Endothelial cell of umbilical vein (primary cell): ENCODE data around the gene ADD1. TPM values are rescaled to one million over a fixed set of nuclear protein-coding genes. Genes with fewer than 3 reads are reported as not detected.

Source experiments
- BruUV-seq: library from RNA; stranded (reverse); fragments of 400-500 nt; replicated peaks from 2 replicates; lab custom pipeline; 2021; lab: Mats Ljungman, UMichigan
- CTCF ChIA-PET: fragments of 300-600, 350-600 bp; sonication (Branson Sonifier 250); formaldehyde crosslinking; loops from one replicate; lab custom pipeline; 2021; ENCODE audit warnings: antibody characterized with exemption, inconsistent platforms; lab: Charles Lee
- POLR2A ChIA-PET: fragments of 300-600, 350-600 bp; sonication (Branson Sonifier 250); formaldehyde crosslinking; loops from one replicate; lab custom pipeline; 2021; ENCODE audit warnings: antibody characterized with exemption, inconsistent platforms; lab: Charles Lee
- DNase-seq: peaks from one replicate; pipeline ENCODE4 v3.0.0-alpha.2; 2011; ENCODE audit warnings: low read depth, low spot score
- FAIRE-seq: peaks from 2 replicates; lab custom pipeline; 2011; peaks lifted over from hg19 to GRCh38; lab: Jason Lieb, UNC
- H2AFZ ChIP-seq: 2 replicates; pipeline ENCODE4 v1.6.0; 2012; ENCODE audit warnings: low read depth, low read length, control low read depth, inconsistent platforms
- H3K27ac ChIP-seq: 2 replicates; pipeline ENCODE4 v1.5.1; 2011; ENCODE audit warnings: low read depth, mild to moderate bottlenecking, control low read depth, low read length, moderate library complexity; ENCODE audit not compliant: insufficient read depth
- H3K27me3 ChIP-seq, 2 experiments: 2 replicates each; pipeline versions ENCODE4 v1.6.0 to v1.6.1; 2011; ENCODE audit warnings: low read length in 2 of 2, mixed read lengths in 1 of 2; ENCODE audit not compliant: control insufficient read depth in 2 of 2, insufficient read depth in 2 of 2
- H3K36me3 ChIP-seq, 2 experiments: 2 replicates in 1 of 2; 3 replicates in 1 of 2; pipeline ENCODE4 v1.5.1; 2011; ENCODE audit warnings: low read length in 2 of 2, mild to moderate bottlenecking in 1 of 2, moderate library complexity in 1 of 2; ENCODE audit not compliant: control insufficient read depth in 2 of 2, insufficient read depth in 2 of 2; ENCODE audit errors: extremely low read depth in 1 of 2
- H3K4me1 ChIP-seq: 3 replicates; pipeline ENCODE4 v1.5.1; 2011; ENCODE audit warnings: mild to moderate bottlenecking, low read length; ENCODE audit not compliant: control insufficient read depth, insufficient read depth; ENCODE audit errors: extremely low read depth
- H3K4me2 ChIP-seq: 2 replicates; pipeline ENCODE4 v1.6.1; 2011; ENCODE audit warnings: low read length, control low read depth, mixed read lengths; ENCODE audit not compliant: insufficient read depth
- H3K4me3 ChIP-seq, 3 experiments: fragments of 200-600 bp in 1 of 3; sonication (generic), shearing (Covaris generic) in 1 of 3; replicated peaks in 1 of 3; 2 replicates each; pipeline ENCODE4 v1.5.1; 2011 to 2016; ENCODE audit warnings: control low read depth in 3 of 3, low read length in 3 of 3, mild to moderate bottlenecking in 2 of 3, inconsistent platforms in 1 of 3, low read depth in 1 of 3, moderate library complexity in 1 of 3; ENCODE audit not compliant: insufficient read depth in 1 of 3
- H3K79me2 ChIP-seq: 2 replicates; pipeline ENCODE4 v1.6.0; 2012; ENCODE audit warnings: low read length, inconsistent platforms; ENCODE audit not compliant: control insufficient read depth, insufficient read depth
- H3K9ac ChIP-seq: replicated peaks from 2 replicates; pipeline ENCODE3; 2011; ENCODE audit warnings: low read length, control low read depth; ENCODE audit not compliant: insufficient read depth; ENCODE audit errors: extremely low read depth
- H3K9me1 ChIP-seq: replicated peaks from 3 replicates; pipeline ENCODE4 v1.6.0; 2011; ENCODE audit warnings: mild to moderate bottlenecking, low read length; ENCODE audit not compliant: control insufficient read depth, insufficient read depth; ENCODE audit errors: extremely low read depth
- H3K9me3 ChIP-seq: replicated peaks from 2 replicates; pipeline ENCODE4 v1.5.1; 2012; ENCODE audit warnings: low read length, inconsistent platforms; ENCODE audit not compliant: control insufficient read depth, insufficient read depth
- H4K20me1 ChIP-seq: replicated peaks from 2 replicates; pipeline ENCODE3; 2011; ENCODE audit warnings: mild to moderate bottlenecking, low read length; ENCODE audit not compliant: control insufficient read depth, insufficient read depth; ENCODE audit errors: extremely low read depth
- CTCF ChIP-seq, 2 donors: IDR thresholded peaks; 1 replicate in 1 of 2; 2 replicates in 1 of 2; pipeline ENCODE4 v1.5.1; 2011; ENCODE audit warnings: low read length in 2 of 2, mild to moderate bottlenecking in 2 of 2, moderate library complexity in 2 of 2, control low read depth in 1 of 2, inconsistent platforms in 1 of 2, low read depth in 1 of 2; ENCODE audit not compliant: insufficient read depth in 1 of 2; ENCODE audit errors: extremely low read depth in 1 of 2
- EZH2 ChIP-seq: IDR thresholded peaks from 2 replicates; pipeline ENCODE4 v1.6.1; 2012; ENCODE audit warnings: borderline replicate concordance, low read depth, mild to moderate bottlenecking, moderate library complexity, low read length, inconsistent platforms; ENCODE audit not compliant: severe bottlenecking
- FOS ChIP-seq: IDR thresholded peaks from 2 replicates; pipeline ENCODE4 v1.6.1; 2011; ENCODE audit warnings: mild to moderate bottlenecking, low read length, moderate library complexity, borderline replicate concordance; ENCODE audit not compliant: insufficient read depth
- GATA2 ChIP-seq: IDR thresholded peaks from 2 replicates; pipeline ENCODE4 v1.7.0; 2011; ENCODE audit warnings: low read depth, mild to moderate bottlenecking, moderate library complexity, mixed read lengths, low read length; ENCODE audit not compliant: insufficient read length, insufficient read depth
- JUN ChIP-seq: IDR thresholded peaks from 2 replicates; pipeline ENCODE4 v1.6.1; 2011; ENCODE audit warnings: borderline replicate concordance, low read depth; ENCODE audit not compliant: insufficient read length, insufficient read depth
- MYC ChIP-seq: IDR thresholded peaks from one replicate; pipeline ENCODE4 v1.6.1; 2011; ENCODE audit warnings: mild to moderate bottlenecking, low read depth, low read length
- POLR2A ChIP-seq: IDR thresholded peaks from 2 replicates; pipeline ENCODE4 v1.6.1; 2012; ENCODE audit warnings: low read depth, mild to moderate bottlenecking, control low read depth, low read length
- POLR2AphosphoS5 ChIP-seq: IDR thresholded peaks from 2 replicates; pipeline ENCODE4 v1.6.1; 2012; ENCODE audit warnings: low read depth, mild to moderate bottlenecking, control low read depth, low read length, moderate library complexity; ENCODE audit not compliant: insufficient read depth
- dilution Hi-C: fragments of 300-500 bp; cut with MboI; formaldehyde crosslinking; loops from one replicate; pipeline ENCODE4 v1.15.0; 2019; ENCODE audit warnings: low sequenced_read_pairs; ENCODE audit not compliant: extremely low pct_ligation_motif_present
- intact Hi-C: fragments of 100-400 bp; cut with micrococcal nuclease; formaldehyde crosslinking; loops from one replicate; pipeline ENCODE4 v1.10.0; 2022
- polyA plus RNA-seq, 4 experiments: library from polyadenylated mRNA; depleted of rRNA in 3 of 4; stranded (reverse) in 3 of 4; unstranded in 1 of 4; fragments of >200 nt; gene quantifications; 2 replicates each; pipeline versions ENCODE4 v1.2.1 to v1.2.3, GENCODE V29; 2011 to 2012; ENCODE audit warnings: missing spikeins in 1 of 4
- total RNA-seq: library from RNA; stranded (reverse); gene quantifications from 2 replicates; pipeline ENCODE4 v1.2.3, GENCODE V29; 2021
- TF ChIP-seq, protein P1 (sequence below): IDR thresholded peaks from 2 replicates; pipeline ENCODE4 v1.6.1; 2011; ENCODE audit not compliant: insufficient read depth, insufficient read length

ADD1 gene
- total and polyA plus RNA-seq, 2 donors (not counting 3 experiments of a cell fraction or from before 2014, with no cell fraction given): 219 to 305 TPM

DNA sequence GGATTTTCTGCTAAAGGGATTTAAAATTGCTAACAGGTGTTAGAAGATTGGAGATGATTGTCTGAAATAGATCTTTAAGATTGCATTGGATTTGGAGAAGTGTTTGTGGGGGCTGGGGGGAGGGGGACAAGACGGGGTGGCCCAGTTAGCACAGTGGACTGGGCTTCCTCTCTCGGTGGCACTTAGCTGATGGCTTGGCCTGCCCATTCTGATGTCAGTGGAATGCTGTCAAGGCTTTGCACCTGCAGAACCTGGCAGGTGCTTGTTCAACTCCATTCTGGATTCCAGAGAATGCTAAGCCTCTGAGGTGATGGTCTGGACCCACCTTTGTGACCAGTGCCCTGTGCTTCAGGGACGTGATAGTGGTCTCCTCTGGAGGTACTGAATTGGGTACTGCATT is 43.7 kb downstream of the ADD1 start:
- Histone ChIP-seq H3K9me3 (no peaks in the 10 kb centered on the region), H3K36me3 (peaks cover 10 to 19% of the 10 kb centered on the region in 2 experiments), H3K79me2 (peaks cover 10% of the 10 kb centered on the region), H3K27ac (no peak overlapping the region), H3K9me1 (no peaks in the 10 kb centered on the region), H3K4me1 (peaks cover under 1% of the 10 kb centered on the region), H3K9ac (no peak overlapping the region), H3K4me3 (no peak overlapping the region), H3K27me3 (no peaks in the 10 kb centered on the region), H4K20me1 (no peaks in the 10 kb centered on the region), H3K4me2 (no peak overlapping the region), H2AFZ (no peak overlapping the region)
- FAIRE-seq (peak; percentile 8), DNase-seq (no peak)
- BruUV-seq: no TSS peak
- dilution Hi-C loops (no loop called here), intact Hi-C loops (no loop called here)
- POLR2A ChIA-PET: no interaction called here
- TF ChIP-seq POLR2A (no peak), CTCF (IDR thresholded peaks at IDR 0.05; ENCODE audit: extremely low read depth in 1 of 2, insufficient read depth in 1 of 2, low read depth in 1 of 2, low read length in 2 of 2) (no peak), POLR2AphosphoS5 (no peak), GATA2 (no peak), EZH2 (no peak), JUN (no peak), MYC (no peak), FOS (no peak)
- TF ChIP-seq, protein P1, sequence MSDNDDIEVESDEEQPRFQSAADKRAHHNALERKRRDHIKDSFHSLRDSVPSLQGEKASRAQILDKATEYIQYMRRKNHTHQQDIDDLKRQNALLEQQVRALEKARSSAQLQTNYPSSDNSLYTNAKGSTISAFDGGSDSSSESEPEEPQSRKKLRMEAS: no peak
- CTCF ChIA-PET: no interaction called here
